ENCODE results near the gene PTRH1. TPM values are rescaled to one million over a fixed set of nuclear protein-coding genes. Genes with fewer than 3 reads are reported as not detected.

PTRH1 gene
- polyA plus RNA-seq, 1 experiment, result 5.2 TPM

GRCh38 chr9:127700594-127701255 lies 14.7 kb downstream of the PTRH1 start:
- ChIA-PET POLR2A (no interaction called here), CTCF (no interaction called here)
- Histone ChIP-seq H3K27ac (ENCODE audit: low read depth, low read length) (no peak overlapping the region), H3K4me3 (ENCODE audit: low read depth, low read length) (no peak overlapping the region), H3K9me3 (ENCODE audit: control insufficient read depth, insufficient read depth, low read length) (peaks cover 4% of the 10 kb centered on the region; the same call in 1 of the 2 replicates), H3K27me3 (ENCODE audit: control insufficient read depth, insufficient read depth, low read length) (no peaks in the 10 kb centered on the region)
- DNase-seq (ENCODE audit: low read depth, low spot score), result no peak
- TF ChIP-seq CTCF (IDR thresholded peaks at IDR 0.05; ENCODE audit: low read depth, low read length), result no peak

- POLR2A ChIA-PET, result no interaction called here
- H3K4me3 ChIP-seq (ENCODE audit: low read depth, low read length), result no peak overlapping the region
- H3K27ac ChIP-seq (ENCODE audit: low read depth, low read length), result no peak overlapping the region
- H3K9me3 ChIP-seq (ENCODE audit: control insufficient read depth, insufficient read depth, low read length), result peaks cover 4% of the 10 kb centered on the region; the same call in 1 of the 2 replicates
- no peak for TF ChIP-seq CTCF (IDR thresholded peaks at IDR 0.05; ENCODE audit: low read depth, low read length)
- DNase-seq (ENCODE audit: low read depth, low spot score), result no peak
- CTCF ChIA-PET, result interaction anchor here (1.3 kb wide), 1 partner anchor 35 kb away, joined by 3 read pairs; the partner anchor contains the start of gene TOR2A
- no peaks in the 10 kb centered on the region for H3K27me3 ChIP-seq (ENCODE audit: control insufficient read depth, insufficient read depth, low read length)
Observed at GRCh38 chr9:127700140-127700539, 15.3 kb downstream of the PTRH1 start.

- peak overlapping the region; percentile 46 for H3K4me3 ChIP-seq (ENCODE audit: low read depth, low read length)
- TF ChIP-seq CTCF (IDR thresholded peaks at IDR 0.05; ENCODE audit: low read depth, low read length), result 0 out of 2 replicates have a peak, but pooled peaks have one; percentile 7
- H3K27me3 ChIP-seq (ENCODE audit: control insufficient read depth, insufficient read depth, low read length), result no peaks in the 10 kb centered on the region
- H3K27ac ChIP-seq (ENCODE audit: low read depth, low read length), result peak overlapping the region; percentile 77
- ChIA-PET POLR2A (no interaction called here), CTCF (interaction anchor here (0.7 to 1.3 kb wide), 2 partner anchors 36 to 195 kb away, joined by 3 read pairs; partner anchors contain the start of gene TOR2A)
- H3K9me3 ChIP-seq (ENCODE audit: control insufficient read depth, insufficient read depth, low read length), result peaks cover 4% of the 10 kb centered on the region; the same call in 1 of the 2 replicates
- DNase-seq (ENCODE audit: low read depth, low spot score), result peak; percentile 92
Observed at GRCh38 chr9:127698985-127699670, 16.3 kb downstream of the PTRH1 start.

- Histone ChIP-seq H3K27me3 (ENCODE audit: control insufficient read depth, insufficient read depth, low read length) (no peaks in the 10 kb centered on the region), H3K9me3 (ENCODE audit: control insufficient read depth, insufficient read depth, low read length) (peaks cover 4% of the 10 kb centered on the region; the same call in 1 of the 2 replicates), H3K4me3 (ENCODE audit: low read depth, low read length) (no peak overlapping the region), H3K27ac (ENCODE audit: low read depth, low read length) (no peak overlapping the region)
- POLR2A ChIA-PET, result no interaction called here
- TF ChIP-seq CTCF (IDR thresholded peaks at IDR 0.05; ENCODE audit: low read depth, low read length), result no peak
- DNase-seq (ENCODE audit: low read depth, low spot score), result no peak
- CTCF ChIA-PET, result no interaction called here
Observed at GRCh38 chr9:127698386-127698785, 17.1 kb downstream of the PTRH1 start.

GRCh38 chr9:127697575-127697974 lies 17.9 kb downstream of the PTRH1 start:
- ChIA-PET CTCF (no interaction called here), POLR2A (no interaction called here)
- no peak overlapping the region for H3K4me3 ChIP-seq (ENCODE audit: low read depth, low read length)

More at GRCh38 chr9:127697575-127697974, 17.9 kb downstream of the PTRH1 start:
- Histone ChIP-seq H3K9me3 (ENCODE audit: control insufficient read depth, insufficient read depth, low read length) (peaks cover 4% of the 10 kb centered on the region; the same call in 1 of the 2 replicates), H3K27ac (ENCODE audit: low read depth, low read length) (no peak overlapping the region), H3K27me3 (ENCODE audit: control insufficient read depth, insufficient read depth, low read length) (no peaks in the 10 kb centered on the region)
- no peak for DNase-seq (ENCODE audit: low read depth, low spot score)
- TF ChIP-seq CTCF (IDR thresholded peaks at IDR 0.05; ENCODE audit: low read depth, low read length), result no peak

All from AG04450 (cell line).